Keratinocyte (primary cell): ENCODE data around the gene LMO7.

Source experiments
- CTCF ChIP-seq, 3 experiments: IDR thresholded peaks in 1 of 3; conservative IDR thresholded peaks in 1 of 3; optimal IDR thresholded peaks in 1 of 3; 2 replicates in 2 of 3; 3 replicates in 1 of 3; pipeline versions ENCODE3 to v1.5.1; 2011; ENCODE audit warnings: low read length in 3 of 3, mild to moderate bottlenecking in 3 of 3, moderate library complexity in 2 of 3, control low read depth in 1 of 3, inconsistent platforms in 1 of 3; ENCODE audit not compliant: insufficient read depth in 2 of 3; ENCODE audit errors: extremely low read depth in 1 of 3
- EZH2 ChIP-seq: IDR thresholded peaks from one replicate; pipeline ENCODE4 v1.6.1; 2012; ENCODE audit warnings: inconsistent platforms, mild to moderate bottlenecking, low read length, moderate library complexity

- TF ChIP-seq EZH2 (no peak), CTCF (optimal IDR thresholded peaks at IDR 0.05 in 1 of 3, IDR thresholded peaks at IDR 0.05 in 1 of 3, conservative IDR thresholded peaks at IDR 0.05 in 1 of 3; ENCODE audit: extremely low read depth in 1 of 3, insufficient read depth in 2 of 3, low read length in 3 of 3) (no peak)
Measured at GRCh38 chr13:75889427-75889826, 253.3 kb downstream of the LMO7 start.
